OCI-LY7 (cell line): Measurements from ENCODE around the gene CYTH3.

Source experiments
- EZH2phosphoT487 ChIP-seq: fragments of 200-600 bp; sonication (generic); IDR thresholded peaks from 2 replicates; pipeline ENCODE4 v1.6.1; 2018; ENCODE audit warnings: low read depth, borderline replicate concordance, mild to moderate bottlenecking, mixed run types, antibody characterized with exemption, low read length, moderate library complexity, mixed read lengths
- TF ChIP-seq, protein P1 (sequence below): fragments of 200-600 bp; sonication (generic); conservative IDR thresholded peaks from 2 replicates; pipeline ENCODE4 v1.5.1; 2014; ENCODE audit warnings: mild to moderate bottlenecking, antibody characterized with exemption, low read length, moderate library complexity, mixed read lengths

DNA sequence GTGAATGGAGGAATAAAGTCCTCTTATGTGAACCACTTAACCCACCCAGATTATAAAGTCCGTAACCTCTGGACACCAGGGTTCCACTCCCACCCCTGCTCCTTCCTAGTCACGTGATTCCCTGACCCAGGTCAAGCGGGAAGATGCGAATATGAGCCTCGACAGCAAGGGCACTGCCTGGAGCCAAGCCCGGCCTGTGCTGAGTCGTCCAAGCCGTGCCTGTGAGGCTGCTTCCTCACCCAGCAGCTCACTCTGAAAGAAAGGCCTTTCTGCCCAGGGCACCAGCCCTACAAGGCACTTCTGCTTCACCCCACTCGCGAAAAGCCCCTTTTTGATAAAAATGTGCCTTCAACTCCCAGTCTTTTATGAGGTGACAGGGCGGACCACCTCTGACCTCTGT lies 85.8 kb downstream of the CYTH3 start:
- TF ChIP-seq, protein P1, sequence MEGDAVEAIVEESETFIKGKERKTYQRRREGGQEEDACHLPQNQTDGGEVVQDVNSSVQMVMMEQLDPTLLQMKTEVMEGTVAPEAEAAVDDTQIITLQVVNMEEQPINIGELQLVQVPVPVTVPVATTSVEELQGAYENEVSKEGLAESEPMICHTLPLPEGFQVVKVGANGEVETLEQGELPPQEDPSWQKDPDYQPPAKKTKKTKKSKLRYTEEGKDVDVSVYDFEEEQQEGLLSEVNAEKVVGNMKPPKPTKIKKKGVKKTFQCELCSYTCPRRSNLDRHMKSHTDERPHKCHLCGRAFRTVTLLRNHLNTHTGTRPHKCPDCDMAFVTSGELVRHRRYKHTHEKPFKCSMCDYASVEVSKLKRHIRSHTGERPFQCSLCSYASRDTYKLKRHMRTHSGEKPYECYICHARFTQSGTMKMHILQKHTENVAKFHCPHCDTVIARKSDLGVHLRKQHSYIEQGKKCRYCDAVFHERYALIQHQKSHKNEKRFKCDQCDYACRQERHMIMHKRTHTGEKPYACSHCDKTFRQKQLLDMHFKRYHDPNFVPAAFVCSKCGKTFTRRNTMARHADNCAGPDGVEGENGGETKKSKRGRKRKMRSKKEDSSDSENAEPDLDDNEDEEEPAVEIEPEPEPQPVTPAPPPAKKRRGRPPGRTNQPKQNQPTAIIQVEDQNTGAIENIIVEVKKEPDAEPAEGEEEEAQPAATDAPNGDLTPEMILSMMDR, result no peak
- no peak for TF ChIP-seq EZH2phosphoT487
